Spleen (tissue), 11 donors: Measurements from ENCODE around the gene NDUFB10. TPM values are rescaled to one million over a fixed set of nuclear protein-coding genes. Genes with fewer than 3 reads are reported as not detected.

Source experiments
- DNase-seq: peaks from one replicate; pipeline ENCODE4 v3.0.0-alpha.2; 2020
- H3K27ac ChIP-seq, 8 donors: fragments of 200-600 bp; sonication (generic) in 7 of 8; 1 replicate in 4 of 8; 2 replicates in 4 of 8; pipeline versions ENCODE4 v1.5.0 to v1.8.0; 2016 to 2021; ENCODE audit warnings: inconsistent platforms in 4 of 8, mild to moderate bottlenecking in 4 of 8, moderate library complexity in 1 of 8
- H3K27me3 ChIP-seq, 7 donors: fragments of 200-600 bp; sonication (generic) in 6 of 7; replicated peaks in 1 of 7; 1 replicate in 4 of 7; 2 replicates in 3 of 7; pipeline versions ENCODE4 v1.5.0 to v1.8.0; 2016 to 2021; ENCODE audit warnings: inconsistent platforms in 3 of 7, mild to moderate bottlenecking in 1 of 7
- H3K36me3 ChIP-seq, 6 donors: fragments of 200-600 bp; sonication (generic) in 5 of 6; 1 replicate in 4 of 6; 2 replicates in 2 of 6; pipeline versions ENCODE4 v1.5.0 to v1.8.0; 2016 to 2021; ENCODE audit warnings: inconsistent platforms in 2 of 6
- H3K4me1 ChIP-seq, 6 donors: fragments of 200-600 bp; sonication (generic) in 5 of 6; 1 replicate in 3 of 6; 2 replicates in 3 of 6; pipeline versions ENCODE4 v1.5.0 to v1.8.0; 2016 to 2021; ENCODE audit warnings: inconsistent platforms in 3 of 6
- H3K4me3 ChIP-seq, 8 donors: fragments of 200-600 bp; sonication (generic) in 7 of 8; 1 replicate in 4 of 8; 2 replicates in 4 of 8; pipeline versions ENCODE4 v1.5.0 to v1.8.0; 2016 to 2021; ENCODE audit warnings: inconsistent platforms in 4 of 8, mild to moderate bottlenecking in 4 of 8, moderate library complexity in 2 of 8
- H3K9me3 ChIP-seq, 8 donors: fragments of 200-600 bp; sonication (generic) in 7 of 8; 1 replicate in 4 of 8; 2 replicates in 4 of 8; pipeline versions ENCODE4 v1.5.0 to v1.8.0; 2016 to 2021; ENCODE audit warnings: inconsistent platforms in 4 of 8
- POLR2A ChIP-seq, 3 donors: fragments of 450-650 bp; IDR thresholded peaks; one replicate each; pipeline ENCODE4 v1.5.1; 2017; ENCODE audit warnings: antibody characterized with exemption in 3 of 3, mild to moderate bottlenecking in 1 of 3
- POLR2AphosphoS5 ChIP-seq, 3 donors: sonication (generic); formaldehyde crosslinking; IDR thresholded peaks; one replicate each; pipeline ENCODE4 v1.5.1; 2017; ENCODE audit warnings: antibody characterized with exemption in 3 of 3
- WGBS, 5 donors: extraction: QIAGEN DNeasy Blood & Tissue Kit in 3 of 5; methylation state at CpG; one replicate each; pipeline versions ENCODE4 v1.1.5 to v1.1.7; 2013 to 2018; 5-methylcytosine and 5-hydroxymethylcytosine counted together
- intact Hi-C: fragments of 100-400 bp; cut with DNase I; formaldehyde crosslinking; loops from one replicate; pipeline ENCODE4 v1.15.0; 2023; ENCODE audit warnings: low total_unique reads
- polyA plus RNA-seq, 3 donors: library from polyadenylated mRNA; stranded (reverse); fragments of 200-250 nt; gene quantifications; one replicate each; pipeline ENCODE4 v1.2.1, GENCODE V29; 2013
- total RNA-seq, 7 donors: library from RNA; depleted of rRNA in 3 of 7; stranded (reverse); fragments of >200 nt in 3 of 7; fragmentation: NEBNext Ultra II Directional in 4 of 7; extraction: Animal tissue kit (Norgen Biotek cat#: 25700) in 4 of 7; gene quantifications; one replicate each; pipeline versions ENCODE4 v1.1.0 to v1.2.1, GENCODE V29; 2016 to 2021
- TF ChIP-seq, protein P1 (sequence below), 11 experiments: fragments of 200-600 bp in 7 of 11; fragments of 450-650 bp in 4 of 11; sonication (generic) in 4 of 11; IDR thresholded peaks in 8 of 11; conservative IDR thresholded peaks in 3 of 11; 1 replicate in 7 of 11; 2 replicates in 4 of 11; pipeline versions ENCODE4 v1.4.0 to v1.8.0; 2016 to 2021; ENCODE audit warnings: antibody characterized with exemption in 11 of 11, inconsistent platforms in 4 of 11, mild to moderate bottlenecking in 1 of 11
- donor health status: healthy with polysubstance abuse.
- donor health status: DM: no; HTN: no; CAD: no; lungs with moderate emphysema.
- donor health status: DM: no; HTN: no; CAD: no.
- donor health status: Bipolar disorder and iron deficiency.
- donor health status: healthy.
- donor health status: DM: no; HTN: no; CAD: no.
- donor health status: DM: yes; HTN: yes; CAD: no.

Gene NDUFB10
- total and polyA plus RNA-seq, 10 donors: 69.3 to 225 (median 137) TPM

DNA sequence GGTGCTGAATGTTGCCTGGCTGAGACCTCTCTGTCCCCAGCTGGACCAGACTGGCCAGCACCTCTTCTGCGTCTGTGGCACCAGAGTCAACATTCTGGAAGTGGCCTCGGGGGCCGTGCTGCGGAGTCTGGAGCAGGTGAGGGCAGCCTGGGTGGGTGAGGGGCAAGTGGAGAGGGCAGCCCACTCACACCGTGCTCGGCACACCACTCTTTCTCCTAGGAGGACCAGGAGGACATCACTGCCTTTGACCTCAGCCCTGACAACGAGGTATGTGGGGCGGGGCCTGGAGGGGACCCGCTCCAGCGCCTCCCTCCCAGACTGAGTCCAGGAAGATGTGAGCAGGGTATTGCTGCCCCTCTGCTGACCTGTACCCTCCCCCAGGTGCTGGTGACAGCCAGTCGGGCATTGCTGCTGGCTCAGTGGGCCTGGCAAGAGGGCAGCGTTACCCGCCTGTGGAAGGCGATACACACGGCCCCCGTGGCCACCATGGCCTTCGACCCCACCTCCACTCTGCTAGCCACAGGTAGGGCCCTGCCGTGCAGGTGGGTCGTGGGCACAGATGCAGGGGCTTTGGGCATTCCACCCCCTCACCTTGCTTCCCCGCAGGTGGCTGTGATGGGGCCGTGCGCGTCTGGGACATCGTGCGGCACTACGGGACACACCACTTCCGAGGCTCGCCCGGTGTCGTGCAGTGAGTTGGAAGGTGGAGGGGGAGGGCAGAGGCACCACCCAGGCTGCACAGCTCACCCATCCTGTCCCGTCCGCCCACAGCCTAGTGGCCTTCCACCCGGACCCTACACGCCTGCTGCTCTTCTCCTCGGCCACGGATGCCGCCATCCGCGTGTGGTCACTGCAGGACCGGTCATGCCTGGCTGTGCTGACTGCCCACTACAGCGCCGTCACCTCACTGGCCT lies 15.1 kb downstream of the NDUFB10 start:
- Histone ChIP-seq H3K27me3 (peaks cover 0 to 59% (median 20%) of the 10 kb centered on the region in 7 donors), H3K9me3 (no peaks in the 10 kb centered on the region), H3K4me3 (no peak overlapping the region), H3K36me3 (peaks cover 23 to 61% (median 52%) of the 10 kb centered on the region in 6 donors), H3K27ac (no peak overlapping the region), H3K4me1 (peaks cover 18 to 48% (median 35%) of the 10 kb centered on the region in 6 donors)
- TF ChIP-seq, protein P1, sequence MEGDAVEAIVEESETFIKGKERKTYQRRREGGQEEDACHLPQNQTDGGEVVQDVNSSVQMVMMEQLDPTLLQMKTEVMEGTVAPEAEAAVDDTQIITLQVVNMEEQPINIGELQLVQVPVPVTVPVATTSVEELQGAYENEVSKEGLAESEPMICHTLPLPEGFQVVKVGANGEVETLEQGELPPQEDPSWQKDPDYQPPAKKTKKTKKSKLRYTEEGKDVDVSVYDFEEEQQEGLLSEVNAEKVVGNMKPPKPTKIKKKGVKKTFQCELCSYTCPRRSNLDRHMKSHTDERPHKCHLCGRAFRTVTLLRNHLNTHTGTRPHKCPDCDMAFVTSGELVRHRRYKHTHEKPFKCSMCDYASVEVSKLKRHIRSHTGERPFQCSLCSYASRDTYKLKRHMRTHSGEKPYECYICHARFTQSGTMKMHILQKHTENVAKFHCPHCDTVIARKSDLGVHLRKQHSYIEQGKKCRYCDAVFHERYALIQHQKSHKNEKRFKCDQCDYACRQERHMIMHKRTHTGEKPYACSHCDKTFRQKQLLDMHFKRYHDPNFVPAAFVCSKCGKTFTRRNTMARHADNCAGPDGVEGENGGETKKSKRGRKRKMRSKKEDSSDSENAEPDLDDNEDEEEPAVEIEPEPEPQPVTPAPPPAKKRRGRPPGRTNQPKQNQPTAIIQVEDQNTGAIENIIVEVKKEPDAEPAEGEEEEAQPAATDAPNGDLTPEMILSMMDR (IDR thresholded peaks at IDR 0.05 in 8 of 11, conservative IDR thresholded peaks at IDR 0.05 in 3 of 11): no peak
- TF ChIP-seq POLR2AphosphoS5 (IDR thresholded peaks at IDR 0.05): no peak
- no peak for TF ChIP-seq POLR2A (IDR thresholded peaks at IDR 0.05)
- intact Hi-C loops: no loop called here
- DNase-seq: no peak
- 92 to 96% (median 95%) methylated on average over 24 to 42 of the region's 42 CpGs for WGBS, 5 donors

DNA sequence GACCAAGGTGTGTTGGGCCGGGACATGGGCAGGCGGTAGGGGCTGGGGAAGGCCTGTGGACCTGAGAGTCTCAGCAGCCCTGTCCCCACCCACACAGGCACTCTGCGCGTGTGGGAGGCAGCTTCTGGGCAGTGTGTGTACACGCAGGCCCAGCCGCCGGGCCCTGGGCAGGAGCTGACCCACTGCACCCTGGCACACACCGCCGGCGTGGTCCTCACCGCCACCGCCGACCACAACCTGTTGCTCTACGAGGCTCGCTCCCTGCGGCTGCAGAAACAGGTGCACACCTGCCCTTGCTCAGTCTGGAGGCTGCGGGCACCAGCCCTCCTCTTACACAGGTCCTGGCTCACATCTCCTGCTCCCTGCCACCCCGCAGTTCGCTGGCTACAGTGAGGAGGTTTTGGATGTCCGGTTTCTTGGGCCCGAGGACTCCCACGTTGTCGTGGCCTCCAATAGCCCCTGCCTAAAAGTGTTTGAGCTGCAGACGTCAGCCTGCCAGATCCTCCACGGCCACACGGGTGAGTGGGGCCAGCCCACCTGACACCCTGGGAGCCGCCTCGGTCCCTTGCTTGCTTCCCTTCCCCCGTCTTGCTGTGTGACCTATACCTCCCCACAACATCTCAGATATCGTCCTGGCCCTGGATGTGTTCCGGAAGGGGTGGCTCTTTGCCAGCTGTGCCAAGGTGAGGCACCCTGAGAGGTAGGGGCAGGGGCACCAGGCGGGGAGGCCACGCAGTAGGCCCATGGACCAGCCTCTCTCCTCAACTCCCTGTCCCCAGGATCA lies 16.3 kb downstream of the NDUFB10 start:
- intact Hi-C loops: no loop called here

DNA sequence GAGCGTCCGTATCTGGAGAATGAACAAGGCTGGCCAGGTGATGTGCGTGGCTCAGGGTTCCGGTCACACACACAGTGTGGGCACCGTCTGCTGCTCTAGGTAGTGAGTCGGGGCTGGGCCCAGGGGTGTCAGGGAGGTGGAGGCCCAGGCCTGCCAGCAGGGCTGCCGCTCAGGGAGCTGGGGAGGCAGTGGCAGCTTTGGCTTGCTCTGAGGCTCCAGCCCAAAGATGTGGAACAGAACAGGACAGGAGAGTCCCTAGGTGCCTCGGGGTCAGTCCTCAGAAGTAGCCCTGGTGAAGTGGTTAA lies 16.8 kb downstream of the NDUFB10 start:
- TF ChIP-seq, protein P1 (IDR thresholded peaks at IDR 0.05 in 8 of 11, conservative IDR thresholded peaks at IDR 0.05 in 3 of 11): no peak
- TF ChIP-seq POLR2A (IDR thresholded peaks at IDR 0.05) (no peak), POLR2AphosphoS5 (IDR thresholded peaks at IDR 0.05) (no peak)
- no peak overlapping the region for H3K4me3 ChIP-seq
- H3K4me1 ChIP-seq: peaks cover 12 to 49% (median 31%) of the 10 kb centered on the region in 6 donors
- peaks cover 23 to 63% (median 52%) of the 10 kb centered on the region in 6 donors for H3K36me3 ChIP-seq
- WGBS, 5 donors: 95 to 100% (median 96%) methylated on average over 3 to 8 of the region's 8 CpGs
- no peak for DNase-seq
- intact Hi-C loops: no loop called here
- no peaks in the 10 kb centered on the region for H3K9me3 ChIP-seq
- H3K27ac ChIP-seq: no peak overlapping the region
- H3K27me3 ChIP-seq: peaks cover 3 to 77% (median 38%) of the 10 kb centered on the region in 7 donors

More for the DNA sequence above, 16.3 kb downstream of the NDUFB10 start:
- H3K4me1 ChIP-seq: peaks cover 18 to 55% (median 37%) of the 10 kb centered on the region in 6 donors
- no peak overlapping the region for H3K4me3 ChIP-seq
- H3K27ac ChIP-seq: no peak overlapping the region
- H3K36me3 ChIP-seq: peaks cover 23 to 63% (median 52%) of the 10 kb centered on the region in 6 donors
- no peak for TF ChIP-seq POLR2AphosphoS5 (IDR thresholded peaks at IDR 0.05)
- no peaks in the 10 kb centered on the region for H3K9me3 ChIP-seq
- DNase-seq: no peak
- WGBS, 5 donors: 94 to 97% (median 95%) methylated on average over 26 to 33 of the region's 33 CpGs
- H3K27me3 ChIP-seq: peaks cover 3 to 72% (median 32%) of the 10 kb centered on the region in 7 donors

DNA sequence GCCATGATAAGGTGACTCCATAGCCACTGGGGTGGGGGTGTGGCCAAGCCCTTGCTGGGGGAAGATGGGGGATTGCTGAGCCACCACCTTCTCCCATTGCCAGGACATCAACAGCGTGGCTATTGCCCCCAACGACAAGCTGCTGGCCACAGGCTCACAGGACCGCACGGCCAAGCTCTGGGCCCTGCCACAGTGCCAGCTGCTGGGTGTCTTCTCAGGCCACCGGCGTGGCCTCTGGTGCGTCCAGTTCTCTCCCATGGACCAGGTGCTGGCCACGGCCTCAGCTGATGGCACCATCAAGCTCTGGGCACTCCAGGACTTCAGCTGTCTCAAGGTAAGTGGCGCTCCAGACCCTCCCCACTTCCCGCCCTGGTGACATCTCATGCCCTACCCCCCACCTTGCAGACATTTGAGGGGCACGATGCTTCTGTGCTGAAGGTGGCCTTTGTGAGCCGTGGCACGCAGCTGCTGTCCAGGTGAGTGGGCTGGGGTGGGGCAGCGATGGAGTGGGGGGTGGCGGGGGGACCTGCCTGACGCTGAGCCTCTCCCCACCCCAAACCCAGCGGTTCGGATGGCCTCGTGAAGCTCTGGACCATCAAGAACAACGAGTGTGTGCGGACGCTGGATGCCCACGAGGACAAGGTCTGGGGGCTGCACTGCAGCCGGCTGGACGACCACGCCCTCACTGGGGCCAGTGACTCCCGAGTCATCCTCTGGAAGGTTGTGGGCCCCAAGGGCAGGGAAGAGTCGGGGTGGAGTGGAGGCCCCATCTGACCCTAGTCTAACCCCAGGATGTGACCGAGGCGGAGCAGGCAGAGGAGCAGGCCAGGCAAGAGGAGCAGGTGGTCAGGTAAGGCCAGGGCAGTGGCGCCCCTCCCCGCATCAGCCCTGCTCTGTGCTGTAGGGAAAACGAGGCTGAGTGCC lies 17.9 kb downstream of the NDUFB10 start:
- H3K4me3 ChIP-seq: no peak overlapping the region
- intact Hi-C loops: no loop called here
- H3K27me3 ChIP-seq: peaks cover 3 to 87% (median 41%) of the 10 kb centered on the region in 7 donors
- WGBS, 5 donors: 94 to 95% (median 94%) methylated on average over 23 to 33 of the region's 33 CpGs
- DNase-seq: no peak
- H3K36me3 ChIP-seq: peaks cover 23 to 63% (median 52%) of the 10 kb centered on the region in 6 donors
- peaks cover 10 to 43% (median 25%) of the 10 kb centered on the region in 6 donors for H3K4me1 ChIP-seq
- no peaks in the 10 kb centered on the region for H3K9me3 ChIP-seq
- H3K27ac ChIP-seq: no peak overlapping the region
- TF ChIP-seq, protein P1 (IDR thresholded peaks at IDR 0.05 in 8 of 11, conservative IDR thresholded peaks at IDR 0.05 in 3 of 11): no peak
- TF ChIP-seq POLR2AphosphoS5 (IDR thresholded peaks at IDR 0.05): peak in 1 of 3 donors; percentile 7
